Liver (tissue), 9 donors: Measurements from ENCODE around the gene IER2. TPM values are rescaled to one million over a fixed set of nuclear protein-coding genes. Genes with fewer than 3 reads are reported as not detected.

Source experiments
- DNase-seq: peaks from one replicate; pipeline ENCODE4 v3.0.0-alpha.2; 2017; ENCODE audit warnings: low spot score
- H3K27ac ChIP-seq, 2 donors: one replicate each; pipeline ENCODE4 v1.7.0; 2013; ENCODE audit warnings: inconsistent platforms in 2 of 2, low read length in 2 of 2, control low read depth in 1 of 2, low read depth in 1 of 2, mild to moderate bottlenecking in 1 of 2
- H3K27me3 ChIP-seq, 4 donors: one replicate each; pipeline versions ENCODE4 v1.6.1 to v1.7.0; 2013; ENCODE audit warnings: low read length in 3 of 4, inconsistent platforms in 1 of 4, mild to moderate bottlenecking in 1 of 4, moderate library complexity in 1 of 4; ENCODE audit not compliant: control insufficient read depth in 4 of 4, insufficient read depth in 4 of 4
- H3K36me3 ChIP-seq, 4 donors: one replicate each; pipeline versions ENCODE4 v1.6.1 to v1.7.0; 2013; ENCODE audit warnings: low read length in 3 of 4, mild to moderate bottlenecking in 3 of 4, low read depth in 1 of 4, moderate library complexity in 1 of 4; ENCODE audit not compliant: control insufficient read depth in 4 of 4, insufficient read depth in 3 of 4
- H3K4me1 ChIP-seq, 4 donors: one replicate each; pipeline versions ENCODE4 v1.6.1 to v1.7.0; 2013; ENCODE audit warnings: low read length in 3 of 4, mild to moderate bottlenecking in 3 of 4, moderate library complexity in 1 of 4; ENCODE audit not compliant: control insufficient read depth in 4 of 4, insufficient read depth in 4 of 4
- H3K4me3 ChIP-seq, 3 donors: one replicate each; pipeline versions ENCODE4 v1.6.1 to v1.7.0; 2013; ENCODE audit warnings: low read length in 3 of 3, control low read depth in 1 of 3, low read depth in 1 of 3, mild to moderate bottlenecking in 1 of 3
- H3K9ac ChIP-seq, 2 donors: one replicate each; pipeline ENCODE4 v1.7.0; 2013; ENCODE audit warnings: low read length in 2 of 2, mild to moderate bottlenecking in 2 of 2, moderate library complexity in 2 of 2, control low read depth in 1 of 2, low read depth in 1 of 2
- H3K9me3 ChIP-seq, 4 donors: one replicate each; pipeline versions ENCODE4 v1.6.1 to v1.7.0; 2013; ENCODE audit warnings: low read length in 3 of 4; ENCODE audit not compliant: control insufficient read depth in 4 of 4
- CTCF ChIP-seq: fragments of 150-350 bp; IDR thresholded peaks from 2 replicates; pipeline ENCODE4 v1.5.1; 2017; ENCODE audit warnings: improper control_type of control experiment, low read depth, low read length; ENCODE audit not compliant: missing input control
- EGR1 ChIP-seq, 2 donors: IDR thresholded peaks; 2 replicates each; pipeline ENCODE4 v1.6.1; 2016 to 2018; ENCODE audit warnings: antibody characterized with exemption in 2 of 2, low read depth in 2 of 2
- FOXA1 ChIP-seq: IDR thresholded peaks from 2 replicates; pipeline ENCODE4 v1.6.1; 2016; ENCODE audit warnings: antibody characterized with exemption
- FOXA2 ChIP-seq: IDR thresholded peaks from 2 replicates; pipeline ENCODE4 v1.6.1; 2016; ENCODE audit warnings: antibody characterized with exemption
- GABPA ChIP-seq, 2 donors: IDR thresholded peaks in 1 of 2; conservative IDR thresholded peaks in 1 of 2; 2 replicates each; pipeline ENCODE4 v1.6.1; 2016; ENCODE audit warnings: antibody characterized with exemption in 2 of 2, mild to moderate bottlenecking in 1 of 2, moderate library complexity in 1 of 2
- JUND ChIP-seq, 2 donors: IDR thresholded peaks; 2 replicates each; pipeline ENCODE4 v1.6.1; 2016; ENCODE audit warnings: antibody characterized with exemption in 2 of 2
- MAX ChIP-seq: IDR thresholded peaks from 2 replicates; pipeline ENCODE4 v1.6.1; 2016; ENCODE audit warnings: antibody characterized with exemption
- NR2F2 ChIP-seq: IDR thresholded peaks from 2 replicates; pipeline ENCODE4 v1.6.1; 2016; ENCODE audit warnings: antibody characterized with exemption
- RAD21 ChIP-seq, 2 donors: IDR thresholded peaks; 2 replicates each; pipeline ENCODE4 v1.6.1; 2016; ENCODE audit warnings: antibody characterized with exemption in 2 of 2, mild to moderate bottlenecking in 2 of 2
- REST ChIP-seq: IDR thresholded peaks from 2 replicates; pipeline ENCODE4 v1.6.1; 2016; ENCODE audit warnings: antibody characterized with exemption, mild to moderate bottlenecking
- SP1 ChIP-seq: IDR thresholded peaks from 2 replicates; pipeline ENCODE4 v1.6.1; 2018; ENCODE audit warnings: antibody characterized with exemption, mild to moderate bottlenecking
- WGBS: extraction: QIAGEN DNeasy Blood & Tissue Kit; methylation state at CpG from one replicate; pipeline ENCODE4 v1.1.7; 2013; 5-methylcytosine and 5-hydroxymethylcytosine counted together
- polyA plus RNA-seq, 2 donors: library from polyadenylated mRNA; stranded (reverse) in 1 of 2; unstranded in 1 of 2; fragments of 200-250 nt in 1 of 2; fragments of >200 nt in 1 of 2; fragmentation: Nextera tagmentation in 1 of 2; extraction: Ambion mirVana in 1 of 2; gene quantifications; one replicate each; pipeline versions ENCODE4 v1.2.1 to v1.2.3, GENCODE V29; 2013 to 2015
- total RNA-seq, 2 donors: library from RNA; depleted of rRNA; stranded (reverse); fragments of >200 nt; gene quantifications; one replicate each; pipeline ENCODE4 v1.2.3, GENCODE V29; 2014
- TF ChIP-seq, protein P1 (sequence below): IDR thresholded peaks from 2 replicates; pipeline ENCODE4 v1.6.1; 2016; ENCODE audit warnings: antibody characterized with exemption
- TF ChIP-seq, protein P2 (sequence below): IDR thresholded peaks from 2 replicates; pipeline ENCODE4 v1.6.1; 2016; ENCODE audit warnings: antibody characterized with exemption
- donor health status: healthy.
- donor health status: healthy.
- donor health status: healthy.
- donor health status: healthy.
- donor health status: healthy.

The IER2 gene
- total and polyA plus RNA-seq, 4 donors: 11.4 to 38.9 (median 21.9) TPM

DNA sequence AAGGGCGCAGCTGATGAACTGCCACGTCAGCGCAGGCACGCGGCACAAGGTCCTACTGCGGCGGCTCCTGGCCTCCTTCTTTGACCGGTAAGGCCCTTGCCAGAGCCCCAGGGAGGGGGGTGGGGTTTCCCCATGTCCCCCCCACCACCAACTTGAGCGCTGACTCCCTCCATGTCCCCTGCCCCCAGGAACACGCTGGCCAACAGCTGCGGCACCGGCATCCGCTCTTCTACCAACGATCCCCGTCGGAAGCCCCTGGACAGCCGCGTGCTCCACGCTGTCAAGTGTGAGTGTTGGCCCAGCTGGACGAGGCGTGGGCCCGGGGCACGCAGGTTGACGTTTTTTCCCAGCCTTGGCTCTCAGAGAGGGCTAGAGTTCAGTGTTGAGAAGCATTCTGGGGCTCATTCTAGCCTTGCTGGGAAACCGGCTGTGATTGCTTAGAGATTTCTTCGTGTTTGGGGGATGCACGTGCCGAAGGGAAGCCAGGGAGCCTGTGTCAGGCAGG, 12.9 kb upstream of the IER2 start:
- Histone ChIP-seq H3K27me3 (no peaks in the 10 kb centered on the region), H3K27ac (no peak overlapping the region), H3K4me1 (no peaks in the 10 kb centered on the region), H3K9ac (no peak overlapping the region), H3K4me3 (no peak overlapping the region), H3K9me3 (no peaks in the 10 kb centered on the region), H3K36me3 (peaks cover 12 to 39% (median 15%) of the 10 kb centered on the region in 4 donors)
- no peak for TF ChIP-seq RAD21 (IDR thresholded peaks at IDR 0.05)
- TF ChIP-seq SP1: no peak
- no peak for TF ChIP-seq GABPA (IDR thresholded peaks at IDR 0.05 in 1 of 2, conservative IDR thresholded peaks at IDR 0.05 in 1 of 2)
- no peak for TF ChIP-seq MAX
- no peak for TF ChIP-seq FOXA1
- TF ChIP-seq, protein P1, sequence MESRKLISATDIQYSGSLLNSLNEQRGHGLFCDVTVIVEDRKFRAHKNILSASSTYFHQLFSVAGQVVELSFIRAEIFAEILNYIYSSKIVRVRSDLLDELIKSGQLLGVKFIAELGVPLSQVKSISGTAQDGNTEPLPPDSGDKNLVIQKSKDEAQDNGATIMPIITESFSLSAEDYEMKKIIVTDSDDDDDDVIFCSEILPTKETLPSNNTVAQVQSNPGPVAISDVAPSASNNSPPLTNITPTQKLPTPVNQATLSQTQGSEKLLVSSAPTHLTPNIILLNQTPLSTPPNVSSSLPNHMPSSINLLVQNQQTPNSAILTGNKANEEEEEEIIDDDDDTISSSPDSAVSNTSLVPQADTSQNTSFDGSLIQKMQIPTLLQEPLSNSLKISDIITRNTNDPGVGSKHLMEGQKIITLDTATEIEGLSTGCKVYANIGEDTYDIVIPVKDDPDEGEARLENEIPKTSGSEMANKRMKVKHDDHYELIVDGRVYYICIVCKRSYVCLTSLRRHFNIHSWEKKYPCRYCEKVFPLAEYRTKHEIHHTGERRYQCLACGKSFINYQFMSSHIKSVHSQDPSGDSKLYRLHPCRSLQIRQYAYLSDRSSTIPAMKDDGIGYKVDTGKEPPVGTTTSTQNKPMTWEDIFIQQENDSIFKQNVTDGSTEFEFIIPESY: no peak
- TF ChIP-seq FOXA2: no peak
- TF ChIP-seq NR2F2: no peak
- TF ChIP-seq REST: no peak
- TF ChIP-seq, protein P2, sequence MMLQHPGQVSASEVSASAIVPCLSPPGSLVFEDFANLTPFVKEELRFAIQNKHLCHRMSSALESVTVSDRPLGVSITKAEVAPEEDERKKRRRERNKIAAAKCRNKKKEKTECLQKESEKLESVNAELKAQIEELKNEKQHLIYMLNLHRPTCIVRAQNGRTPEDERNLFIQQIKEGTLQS: no peak
- TF ChIP-seq JUND (IDR thresholded peaks at IDR 0.05): no peak
- no peak for TF ChIP-seq EGR1 (IDR thresholded peaks at IDR 0.05; ENCODE audit: low read depth in 2 of 2)
- no peak for TF ChIP-seq CTCF
- 95% methylated on average over 28 of the region's 28 CpGs for WGBS
- DNase-seq: no peak

GRCh38 chr19:13138171-13138915, 11.9 kb upstream of the IER2 start:
- H3K36me3 ChIP-seq: peaks cover 12 to 39% (median 15%) of the 10 kb centered on the region in 4 donors
- no peaks in the 10 kb centered on the region for H3K9me3 ChIP-seq
- no peak overlapping the region for H3K4me3 ChIP-seq
- 92% methylated on average over 40 of the region's 40 CpGs for WGBS
- TF ChIP-seq NR2F2: no peak
- no peak overlapping the region for H3K27ac ChIP-seq
- no peak for DNase-seq
- H3K4me1 ChIP-seq: no peaks in the 10 kb centered on the region
- no peaks in the 10 kb centered on the region for H3K27me3 ChIP-seq
- no peak overlapping the region for H3K9ac ChIP-seq
